ENCODE results near the gene COQ10A.
"Not testable (repeated sequence)": the region's sequence is repeated elsewhere in the genome, so short reads cannot be mapped to it uniquely, and the experiment has no call there.

COQ10A gene

GRCh38 chr12:56282579-56282978 is 15.8 kb downstream of the COQ10A start:
- no peak for DNase-seq

- not testable (repeated sequence) for DNase-seq
Observed at GRCh38 chr12:56284263-56284662, 17.5 kb downstream of the COQ10A start.

- no peak for DNase-seq
Observed at GRCh38 chr12:56286044-56286830, 19.5 kb downstream of the COQ10A start.

GRCh38 chr12:56288705-56289387 is 22.1 kb downstream of the COQ10A start:
- no peak for DNase-seq

GRCh38 chr12:56293795-56294194 is 27.1 kb downstream of the COQ10A start:
- no peak for DNase-seq

GRCh38 chr12:56296295-56296694 is 29.6 kb downstream of the COQ10A start:
- DNase-seq: no peak

GRCh38 chr12:56297400-56297799 is 30.7 kb downstream of the COQ10A start:
- no peak for DNase-seq

GRCh38 chr12:56298828-56299227 is 32.1 kb downstream of the COQ10A start:
- DNase-seq: no peak

- DNase-seq: peak in 1 of 2 experiments; percentile 10
Observed at GRCh38 chr12:56299308-56299852, 32.6 kb downstream of the COQ10A start.

GRCh38 chr12:56299853-56300643 is 33.3 kb downstream of the COQ10A start, which contains the start of gene CS:
Gene CS, minus strand, starts transcription at chr12:56300330. Its CDS starts 129 bp downstream, at chr12:56300201.
- DNase-seq: peak; percentile 98 to 99

- DNase-seq: peak in 1 of 2 experiments; percentile 58
Observed at GRCh38 chr12:56300644-56301464, 34.1 kb downstream of the COQ10A start.

- no peak for DNase-seq
Observed at GRCh38 chr12:56304276-56304675, 37.5 kb downstream of the COQ10A start.

GRCh38 chr12:56304872-56305590 is 38.3 kb downstream of the COQ10A start:
- no peak for DNase-seq

GRCh38 chr12:56307221-56307965 is 40.7 kb downstream of the COQ10A start:
- DNase-seq: no peak

GRCh38 chr12:56308714-56309113 is 42.0 kb downstream of the COQ10A start:
- DNase-seq: no peak

GRCh38 chr12:56311003-56311402 is 44.3 kb downstream of the COQ10A start:
- no peak for DNase-seq

GRCh38 chr12:56315249-56315621 is 48.5 kb downstream of the COQ10A start:
- no peak for DNase-seq

- peak; percentile 96 to 97 for DNase-seq
Observed at GRCh38 chr12:56315622-56316473, 49.1 kb downstream of the COQ10A start, which contains the start of gene CNPY2. Gene CNPY2, minus strand, starts transcription at chr12:56315988. Its CDS starts 771 bp downstream, at chr12:56315217.

- DNase-seq: no peak
Observed at GRCh38 chr12:56317675-56318074, 50.9 kb downstream of the COQ10A start.

Data from NCI-H2081 (cell line).